ENCODE results near the gene FBN3.

Gene FBN3

GRCh38 chr19:8135946-8136618, 13.3 kb downstream of the FBN3 start:
- H3K4me3 ChIP-seq (ENCODE audit: low read length, poor library complexity, severe bottlenecking): no peak overlapping the region
- TF ChIP-seq CTCF (conservative IDR thresholded peaks at IDR 0.05; ENCODE audit: low read length): no peak
- TF ChIP-seq EZH2phosphoT487 (IDR thresholded peaks at IDR 0.05; ENCODE audit: borderline replicate concordance): no peak
- no peak overlapping the region for H3K4me2 ChIP-seq (ENCODE audit: low read depth, low read length, poor library complexity, severe bottlenecking)

GRCh38 chr19:8132858-8133458, 16.4 kb downstream of the FBN3 start:
- H3K9me2 ChIP-seq (replicated peaks; ENCODE audit: low read depth, low read length): no peaks in the 10 kb centered on the region
- H3K4me2 ChIP-seq (ENCODE audit: low read depth, low read length, poor library complexity, severe bottlenecking): no peak overlapping the region
- no peaks in the 10 kb centered on the region for H3K4me1 ChIP-seq (ENCODE audit: insufficient read depth, low read length, poor library complexity, severe bottlenecking)
- H3F3A ChIP-seq (ENCODE audit: low read depth): no peaks in the 10 kb centered on the region
- no peaks in the 10 kb centered on the region for H3K79me2 ChIP-seq (ENCODE audit: insufficient read depth, low read length)
- H3K9ac ChIP-seq (ENCODE audit: low read depth, low read length, poor library complexity, severe bottlenecking): no peak overlapping the region
- H3K36me3 ChIP-seq (ENCODE audit: insufficient read depth, low read length): no peaks in the 10 kb centered on the region
- no peak overlapping the region for H2AFZ ChIP-seq (ENCODE audit: low read length)
- TF ChIP-seq CTCF (conservative IDR thresholded peaks at IDR 0.05; ENCODE audit: low read length) (no peak), EZH2phosphoT487 (IDR thresholded peaks at IDR 0.05; ENCODE audit: borderline replicate concordance) (no peak)
- no peaks in the 10 kb centered on the region for H3K9me3 ChIP-seq (ENCODE audit: insufficient read depth, low read depth, low read length)
- no peaks in the 10 kb centered on the region for H3K27me3 ChIP-seq (ENCODE audit: insufficient read depth, low read length, poor library complexity, severe bottlenecking)
- H3K4me3 ChIP-seq (ENCODE audit: low read length, poor library complexity, severe bottlenecking): no peak overlapping the region
- no peaks in the 10 kb centered on the region for H4K20me1 ChIP-seq (ENCODE audit: insufficient read depth, low read length, poor library complexity, severe bottlenecking)

More at GRCh38 chr19:8135946-8136618, 13.3 kb downstream of the FBN3 start:
- H3F3A ChIP-seq (ENCODE audit: low read depth): no peaks in the 10 kb centered on the region
- no peaks in the 10 kb centered on the region for H3K27me3 ChIP-seq (ENCODE audit: insufficient read depth, low read length, poor library complexity, severe bottlenecking)
- H2AFZ ChIP-seq (ENCODE audit: low read length): no peak overlapping the region
- H3K9me2 ChIP-seq (replicated peaks; ENCODE audit: low read depth, low read length): no peaks in the 10 kb centered on the region
- no peaks in the 10 kb centered on the region for H3K36me3 ChIP-seq (ENCODE audit: insufficient read depth, low read length)
- H3K9ac ChIP-seq (ENCODE audit: low read depth, low read length, poor library complexity, severe bottlenecking): no peak overlapping the region
- H3K4me1 ChIP-seq (ENCODE audit: insufficient read depth, low read length, poor library complexity, severe bottlenecking): no peaks in the 10 kb centered on the region
- no peaks in the 10 kb centered on the region for H3K9me3 ChIP-seq (ENCODE audit: insufficient read depth, low read depth, low read length)
- H4K20me1 ChIP-seq (ENCODE audit: insufficient read depth, low read length, poor library complexity, severe bottlenecking): no peaks in the 10 kb centered on the region
- no peaks in the 10 kb centered on the region for H3K79me2 ChIP-seq (ENCODE audit: insufficient read depth, low read length)

- Histone ChIP-seq H3K4me3 (ENCODE audit: low read length, poor library complexity, severe bottlenecking) (no peak overlapping the region), H3K4me1 (ENCODE audit: insufficient read depth, low read length, poor library complexity, severe bottlenecking) (no peaks in the 10 kb centered on the region), H3K9me3 (ENCODE audit: insufficient read depth, low read depth, low read length) (no peaks in the 10 kb centered on the region), H3F3A (ENCODE audit: low read depth) (no peaks in the 10 kb centered on the region), H3K27me3 (ENCODE audit: insufficient read depth, low read length, poor library complexity, severe bottlenecking) (no peaks in the 10 kb centered on the region), H2AFZ (ENCODE audit: low read length) (no peak overlapping the region), H3K4me2 (ENCODE audit: low read depth, low read length, poor library complexity, severe bottlenecking) (no peak overlapping the region), H3K36me3 (ENCODE audit: insufficient read depth, low read length) (no peaks in the 10 kb centered on the region), H3K79me2 (ENCODE audit: insufficient read depth, low read length) (no peaks in the 10 kb centered on the region), H3K9me2 (replicated peaks; ENCODE audit: low read depth, low read length) (no peaks in the 10 kb centered on the region), H4K20me1 (ENCODE audit: insufficient read depth, low read length, poor library complexity, severe bottlenecking) (no peaks in the 10 kb centered on the region), H3K9ac (ENCODE audit: low read depth, low read length, poor library complexity, severe bottlenecking) (no peak overlapping the region)
- no peak for TF ChIP-seq EZH2phosphoT487 (IDR thresholded peaks at IDR 0.05; ENCODE audit: borderline replicate concordance)
- no peak for TF ChIP-seq CTCF (conservative IDR thresholded peaks at IDR 0.05; ENCODE audit: low read length)
Observed at GRCh38 chr19:8131517-8131916, 17.9 kb downstream of the FBN3 start.

Data from Loucy (cell line).